GM12872 (cell line): ENCODE data around the gene SVIL.

Experiments used
- CTCF ChIP-seq: IDR thresholded peaks from 3 replicates; pipeline ENCODE4 v1.5.1; 2011; ENCODE audit warnings: low read depth, mild to moderate bottlenecking, low read length, moderate library complexity; ENCODE audit not compliant: insufficient read depth

Gene SVIL

GRCh38 chr10:29670761-29671160, 36.0 kb upstream of the SVIL start:
- TF ChIP-seq CTCF: no peak

GRCh38 chr10:29669149-29669548, 34.4 kb upstream of the SVIL start:
- TF ChIP-seq CTCF: no peak

- TF ChIP-seq CTCF: no peak
These were observed 33.9 kb upstream of the SVIL start for GRCh38 chr10:29668628-29669027.

GRCh38 chr10:29667191-29667590, 32.4 kb upstream of the SVIL start:
- TF ChIP-seq CTCF: no peak

GRCh38 chr10:29666201-29666600, 31.4 kb upstream of the SVIL start:
- TF ChIP-seq CTCF: no peak

GRCh38 chr10:29663718-29664117, 28.9 kb upstream of the SVIL start:
- TF ChIP-seq CTCF: no peak

GRCh38 chr10:29658984-29659965, 24.5 kb upstream of the SVIL start:
- TF ChIP-seq CTCF: peak; percentile 34; the same call in 1 of the 3 replicates
